Osteocyte (in vitro differentiated cells): ENCODE measurements around the gene TMEM39A. TPM values are rescaled to one million over a fixed set of nuclear protein-coding genes. Genes with fewer than 3 reads are reported as not detected.

ENCODE experiments used
- DNase-seq: peaks from one replicate; pipeline ENCODE4 v3.0.0; 2021; ENCODE audit warnings: mixed read lengths; ENCODE audit not compliant: unreplicated experiment; ENCODE audit errors: extremely low spot score
- H3K27ac Mint-ChIP-seq: one replicate; pipeline ENCODE4 v1.8.0; 2021; ENCODE audit warnings: mild to moderate bottlenecking, mixed read lengths; ENCODE audit not compliant: unreplicated experiment
- H3K27me3 Mint-ChIP-seq: one replicate; pipeline ENCODE4 v1.8.0; 2021; ENCODE audit warnings: mixed read lengths; ENCODE audit not compliant: unreplicated experiment
- H3K36me3 Mint-ChIP-seq: one replicate; pipeline ENCODE4 v1.8.0; 2021; ENCODE audit warnings: mixed read lengths; ENCODE audit not compliant: unreplicated experiment
- H3K4me1 Mint-ChIP-seq: one replicate; pipeline ENCODE4 v1.8.0; 2021; ENCODE audit warnings: mixed read lengths; ENCODE audit not compliant: unreplicated experiment
- H3K4me3 Mint-ChIP-seq: one replicate; pipeline ENCODE4 v1.8.0; 2021; ENCODE audit warnings: mild to moderate bottlenecking, moderate library complexity, mixed read lengths; ENCODE audit not compliant: unreplicated experiment
- H3K9me3 Mint-ChIP-seq: one replicate; pipeline ENCODE4 v1.8.0; 2021; ENCODE audit warnings: mixed read lengths; ENCODE audit not compliant: unreplicated experiment
- CTCF ChIP-seq: fragments of 200-600 bp; sonication (generic); IDR thresholded peaks from 2 replicates; pipeline ENCODE4 v1.5.0; 2021; ENCODE audit warnings: antibody characterized with exemption, mild to moderate bottlenecking, moderate library complexity
- total RNA-seq: library from RNA; stranded (reverse); gene quantifications from 2 replicates; pipeline ENCODE4 v1.2.1, GENCODE V29; 2021

Gene TMEM39A
- total RNA-seq, 1 donor from 2014 or later: 51.5 TPM

- H3K4me3 Mint-ChIP-seq: no peak overlapping the region
- no peak overlapping the region for H3K27ac Mint-ChIP-seq
- H3K9me3 Mint-ChIP-seq: no peaks in the 10 kb centered on the region
- no peaks in the 10 kb centered on the region for H3K27me3 Mint-ChIP-seq
- no peak for DNase-seq
- H3K36me3 Mint-ChIP-seq: peaks cover 37% of the 10 kb centered on the region
- peaks cover 1% of the 10 kb centered on the region for H3K4me1 Mint-ChIP-seq
- TF ChIP-seq CTCF: no peak
These were observed 43.2 kb upstream of the TMEM39A start for GRCh38 chr3:119506631-119507030.

GRCh38 chr3:119500901-119501300 lies 37.5 kb upstream of the TMEM39A start:
- Mint-ChIP-seq H3K36me3 (peaks cover 11% of the 10 kb centered on the region), H3K27ac (peak overlapping the region; percentile 23), H3K27me3 (no peaks in the 10 kb centered on the region), H3K4me1 (peaks cover 39% of the 10 kb centered on the region), H3K4me3 (no peak overlapping the region), H3K9me3 (no peaks in the 10 kb centered on the region)
- DNase-seq: no peak
- no peak for TF ChIP-seq CTCF

GRCh38 chr3:119500265-119500664 lies 36.9 kb upstream of the TMEM39A start:
- no peak for DNase-seq
- H3K27ac Mint-ChIP-seq: peak overlapping the region; percentile 100
- H3K4me3 Mint-ChIP-seq: peak overlapping the region; percentile 55
- H3K4me1 Mint-ChIP-seq: peaks cover 39% of the 10 kb centered on the region
- no peaks in the 10 kb centered on the region for H3K9me3 Mint-ChIP-seq
- no peak for TF ChIP-seq CTCF
- H3K36me3 Mint-ChIP-seq: peaks cover 7% of the 10 kb centered on the region
- H3K27me3 Mint-ChIP-seq: no peaks in the 10 kb centered on the region

GRCh38 chr3:119498186-119499011 lies 35.0 kb upstream of the TMEM39A start, which contains the start of gene TIMMDC1:
TSS of gene TIMMDC1 (plus strand) at chr3:119498547. CDS start at chr3:119498734, 187 bp downstream.
- Mint-ChIP-seq H3K36me3 (peaks cover 3% of the 10 kb centered on the region), H3K4me3 (peak within 1 kb of the TSS; percentile 100), H3K27ac (peak within 1 kb of the TSS; percentile 100), H3K9me3 (no peaks in the 10 kb centered on the region), H3K27me3 (no peaks in the 10 kb centered on the region), H3K4me1 (peaks cover 39% of the 10 kb centered on the region)
- TF ChIP-seq CTCF: no peak
- peak; percentile 98 for DNase-seq

- no peaks in the 10 kb centered on the region for H3K9me3 Mint-ChIP-seq
- peak overlapping the region; percentile 100 for H3K27ac Mint-ChIP-seq
- no peak for DNase-seq
These were observed 34.4 kb upstream of the TMEM39A start for GRCh38 chr3:119497820-119498185.

More at GRCh38 chr3:119497820-119498185, 34.4 kb upstream of the TMEM39A start:
- Mint-ChIP-seq H3K4me3 (peak overlapping the region; percentile 100), H3K4me1 (peaks cover 39% of the 10 kb centered on the region), H3K36me3 (peaks cover 3% of the 10 kb centered on the region), H3K27me3 (no peaks in the 10 kb centered on the region)
- no peak for TF ChIP-seq CTCF
